HepG2 (cell line): ENCODE results near the gene MICB. TPM values are rescaled to one million over a fixed set of nuclear protein-coding genes. Genes with fewer than 3 reads are reported as not detected.

ENCODE experiments used
- BHLHE40 ChIP-seq: IDR thresholded peaks from 2 replicates; pipeline ENCODE4 v1.6.1; 2011; ENCODE audit warnings: low read length, improper control_type of control experiment
- HOXA5 ChIP-seq: sonication (generic); formaldehyde crosslinking; IDR thresholded peaks from 2 replicates; pipeline ENCODE4 v1.4.0; 2020; ENCODE audit warnings: missing genetic modification reagents
- JUND ChIP-seq: sonication (generic); formaldehyde crosslinking; IDR thresholded peaks from 2 replicates; pipeline ENCODE4 v1.8.0; 2022; ENCODE audit warnings: mild to moderate bottlenecking, missing genetic modification reagents
- KDM5B ChIP-seq: sonication (generic); formaldehyde crosslinking; IDR thresholded peaks from 2 replicates; pipeline ENCODE4 v1.4.0; 2020; ENCODE audit warnings: missing genetic modification reagents, mild to moderate bottlenecking, borderline replicate concordance
- NONO ChIP-seq, 2 experiments: fragments of 450-650 bp in 1 of 2; sonication (generic) in 1 of 2; formaldehyde crosslinking in 1 of 2; IDR thresholded peaks in 1 of 2; conservative IDR thresholded peaks in 1 of 2; 2 replicates each; pipeline versions ENCODE4 v1.6.1 to v1.8.0; 2017 to 2022; ENCODE audit warnings: mild to moderate bottlenecking in 1 of 2, missing genetic modification reagents in 1 of 2, moderate library complexity in 1 of 2
- POGZ ChIP-seq: sonication (generic); formaldehyde crosslinking; IDR thresholded peaks from 2 replicates; pipeline ENCODE4 v1.4.0; 2020; ENCODE audit warnings: mild to moderate bottlenecking, missing genetic modification reagents
- RBM39 ChIP-seq: fragments of 200-400 bp; formaldehyde crosslinking; IDR thresholded peaks from one replicate; pipeline ENCODE4 v1.6.1; 2018; ENCODE audit warnings: antibody characterized with exemption, mild to moderate bottlenecking, low read depth, low read length; ENCODE audit not compliant: poor library complexity, severe bottlenecking
- RFX5 ChIP-seq: IDR thresholded peaks from 2 replicates; pipeline ENCODE4 v1.6.1; 2011; ENCODE audit warnings: low read depth, low read length, improper control_type of control experiment
- SOX6 ChIP-seq, 2 experiments: fragments of 450-650 bp in 1 of 2; sonication (generic) in 1 of 2; formaldehyde crosslinking in 1 of 2; IDR thresholded peaks; 2 replicates each; pipeline versions ENCODE4 v1.4.0 to v1.6.1; 2017 to 2020; ENCODE audit warnings: antibody characterized with exemption in 1 of 2, mild to moderate bottlenecking in 1 of 2, missing genetic modification reagents in 1 of 2
- TOPORS ChIP-seq: sonication (generic); formaldehyde crosslinking; IDR thresholded peaks from 2 replicates; pipeline ENCODE4 v1.8.0; 2023; ENCODE audit warnings: mild to moderate bottlenecking, missing genetic modification reagents
- ZBTB4 ChIP-seq: sonication (generic); formaldehyde crosslinking; IDR thresholded peaks from 2 replicates; pipeline ENCODE4 v1.4.0; 2020; ENCODE audit warnings: missing genetic modification reagents, mild to moderate bottlenecking, borderline replicate concordance
- ZNF335 ChIP-seq: sonication (generic); formaldehyde crosslinking; IDR thresholded peaks from 2 replicates; pipeline ENCODE4 v1.4.0; 2020; ENCODE audit warnings: missing genetic modification reagents
- ZNF430 ChIP-seq: sonication (generic); formaldehyde crosslinking; IDR thresholded peaks from 2 replicates; pipeline ENCODE4 v1.9.0; 2021; ENCODE audit warnings: mild to moderate bottlenecking, missing genetic modification reagents
- ZNF607 ChIP-seq: sonication (generic); formaldehyde crosslinking; IDR thresholded peaks from 2 replicates; pipeline ENCODE4 v1.5.1; 2020; ENCODE audit warnings: missing genetic modification reagents, mild to moderate bottlenecking, borderline replicate concordance
- polyA plus RNA-seq, 8 experiments: library from polyadenylated mRNA; depleted of rRNA in 3 of 8; stranded (reverse) in 7 of 8; unstranded in 1 of 8; fragments of >200 nt; fragmentation: Illumina TruSeq in 4 of 8; extraction: Trizol in 4 of 8; gene quantifications; 2 replicates each; pipeline versions ENCODE4 v1.2.1 to v1.2.3, GENCODE V29; 2011 to 2016; ENCODE audit warnings: low read depth in 4 of 8, missing spikeins in 1 of 8, mixed read lengths in 1 of 8; ENCODE audit not compliant: insufficient read depth in 1 of 8
- total RNA-seq, 5 experiments: library from RNA; depleted of rRNA; stranded (reverse); fragments of >200 nt; fragmentation: Illumina TruSeq; extraction: Trizol; gene quantifications; 2 replicates each; pipeline ENCODE4 v1.2.3, GENCODE V29; 2016; ENCODE audit warnings: low read depth in 1 of 5
- TF ChIP-seq, protein P1 (sequence below): sonication (generic); formaldehyde crosslinking; IDR thresholded peaks from 2 replicates; pipeline ENCODE4 v1.4.0; 2020; ENCODE audit warnings: missing genetic modification reagents
- TF ChIP-seq, protein P2 (sequence below): sonication (generic); formaldehyde crosslinking; IDR thresholded peaks from 2 replicates; pipeline ENCODE4 v1.5.1; 2020; ENCODE audit warnings: missing genetic modification reagents, mild to moderate bottlenecking, borderline replicate concordance
- TF ChIP-seq, protein P3 (sequence below): sonication (generic); formaldehyde crosslinking; IDR thresholded peaks from 2 replicates; pipeline ENCODE4 v1.9.0; 2021; ENCODE audit warnings: missing genetic modification reagents, borderline replicate concordance
- TF ChIP-seq, protein P4 (sequence below): sonication (generic); formaldehyde crosslinking; IDR thresholded peaks from 2 replicates; pipeline ENCODE4 v1.5.0; 2020; ENCODE audit warnings: missing genetic modification reagents, mild to moderate bottlenecking, borderline replicate concordance

MICB gene
- total and polyA plus RNA-seq, 2 of the 13 experiments (the other 11 are each of a cell fraction or from before 2014, with no cell fraction given): 12.5 to 12.8 TPM

- peak; percentile 48; the same call in 1 of the 2 replicates for TF ChIP-seq ZBTB4 (CRISPR knock-in tag)
- TF ChIP-seq ZNF335 (CRISPR knock-in tag): peak; percentile 30; the same call in 1 of the 2 replicates
- TF ChIP-seq, protein P1, sequence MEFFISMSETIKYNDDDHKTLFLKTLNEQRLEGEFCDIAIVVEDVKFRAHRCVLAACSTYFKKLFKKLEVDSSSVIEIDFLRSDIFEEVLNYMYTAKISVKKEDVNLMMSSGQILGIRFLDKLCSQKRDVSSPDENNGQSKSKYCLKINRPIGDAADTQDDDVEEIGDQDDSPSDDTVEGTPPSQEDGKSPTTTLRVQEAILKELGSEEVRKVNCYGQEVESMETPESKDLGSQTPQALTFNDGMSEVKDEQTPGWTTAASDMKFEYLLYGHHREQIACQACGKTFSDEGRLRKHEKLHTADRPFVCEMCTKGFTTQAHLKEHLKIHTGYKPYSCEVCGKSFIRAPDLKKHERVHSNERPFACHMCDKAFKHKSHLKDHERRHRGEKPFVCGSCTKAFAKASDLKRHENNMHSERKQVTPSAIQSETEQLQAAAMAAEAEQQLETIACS: no peak
- no peak for TF ChIP-seq NONO (IDR thresholded peaks at IDR 0.05)
- TF ChIP-seq NONO (CRISPR knock-in tag; conservative IDR thresholded peaks at IDR 0.05): 0 out of 2 replicates have a peak, but pooled peaks have one; percentile 59
- TF ChIP-seq JUND: no peak
- peak; percentile 99 for TF ChIP-seq RFX5
- TF ChIP-seq BHLHE40: peak; percentile 64
- no peak for TF ChIP-seq RBM39
- TF ChIP-seq, protein P2, sequence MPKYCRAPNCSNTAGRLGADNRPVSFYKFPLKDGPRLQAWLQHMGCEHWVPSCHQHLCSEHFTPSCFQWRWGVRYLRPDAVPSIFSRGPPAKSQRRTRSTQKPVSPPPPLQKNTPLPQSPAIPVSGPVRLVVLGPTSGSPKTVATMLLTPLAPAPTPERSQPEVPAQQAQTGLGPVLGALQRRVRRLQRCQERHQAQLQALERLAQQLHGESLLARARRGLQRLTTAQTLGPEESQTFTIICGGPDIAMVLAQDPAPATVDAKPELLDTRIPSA (CRISPR knock-in tag): no peak
- TF ChIP-seq ZNF430 (CRISPR knock-in tag): no peak
- TF ChIP-seq, protein P3, sequence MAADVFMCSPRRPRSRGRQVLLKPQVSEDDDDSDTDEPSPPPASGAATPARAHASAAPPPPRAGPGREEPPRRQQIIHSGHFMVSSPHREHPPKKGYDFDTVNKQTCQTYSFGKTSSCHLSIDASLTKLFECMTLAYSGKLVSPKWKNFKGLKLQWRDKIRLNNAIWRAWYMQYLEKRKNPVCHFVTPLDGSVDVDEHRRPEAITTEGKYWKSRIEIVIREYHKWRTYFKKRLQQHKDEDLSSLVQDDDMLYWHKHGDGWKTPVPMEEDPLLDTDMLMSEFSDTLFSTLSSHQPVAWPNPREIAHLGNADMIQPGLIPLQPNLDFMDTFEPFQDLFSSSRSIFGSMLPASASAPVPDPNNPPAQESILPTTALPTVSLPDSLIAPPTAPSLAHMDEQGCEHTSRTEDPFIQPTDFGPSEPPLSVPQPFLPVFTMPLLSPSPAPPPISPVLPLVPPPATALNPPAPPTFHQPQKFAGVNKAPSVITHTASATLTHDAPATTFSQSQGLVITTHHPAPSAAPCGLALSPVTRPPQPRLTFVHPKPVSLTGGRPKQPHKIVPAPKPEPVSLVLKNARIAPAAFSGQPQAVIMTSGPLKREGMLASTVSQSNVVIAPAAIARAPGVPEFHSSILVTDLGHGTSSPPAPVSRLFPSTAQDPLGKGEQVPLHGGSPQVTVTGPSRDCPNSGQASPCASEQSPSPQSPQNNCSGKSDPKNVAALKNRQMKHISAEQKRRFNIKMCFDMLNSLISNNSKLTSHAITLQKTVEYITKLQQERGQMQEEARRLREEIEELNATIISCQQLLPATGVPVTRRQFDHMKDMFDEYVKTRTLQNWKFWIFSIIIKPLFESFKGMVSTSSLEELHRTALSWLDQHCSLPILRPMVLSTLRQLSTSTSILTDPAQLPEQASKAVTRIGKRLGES (CRISPR knock-in tag): no peak
- TF ChIP-seq, protein P4, sequence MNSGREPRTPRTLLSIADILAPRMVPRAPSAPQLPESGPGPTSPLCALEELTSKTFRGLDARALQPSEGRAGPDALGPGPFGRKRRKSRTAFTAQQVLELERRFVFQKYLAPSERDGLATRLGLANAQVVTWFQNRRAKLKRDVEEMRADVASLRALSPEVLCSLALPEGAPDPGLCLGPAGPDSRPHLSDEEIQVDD (CRISPR knock-in tag): no peak
- peak; percentile 28; the same call in 1 of the 2 replicates for TF ChIP-seq HOXA5 (CRISPR knock-in tag)
- peak; percentile 42; the same call in 1 of the 2 replicates for TF ChIP-seq KDM5B
- TF ChIP-seq ZNF607 (CRISPR knock-in tag): peak; percentile 45; the same call in 1 of the 2 replicates
- no peak for TF ChIP-seq SOX6 (IDR thresholded peaks at IDR 0.05)
- peak; percentile 36; the same call in 1 of the 2 replicates for TF ChIP-seq SOX6 (CRISPR knock-in tag; IDR thresholded peaks at IDR 0.05)
- TF ChIP-seq TOPORS: no peak
- TF ChIP-seq POGZ (CRISPR knock-in tag): no peak
These were observed 34.7 kb upstream of the MICB start (continued) for GRCh38 chr6:31462964-31463870.
